Fibroblast of lung (primary cell): ENCODE results near the gene CADM2.

Experiments
- EZH2 ChIP-seq: IDR thresholded peaks from 2 replicates; pipeline ENCODE4 v1.5.1; 2012; ENCODE audit warnings: low read length, control low read depth, mild to moderate bottlenecking; ENCODE audit errors: missing control alignments
- TF ChIP-seq, protein P1 (sequence below), 2 donors: IDR thresholded peaks in 1 of 2; conservative IDR thresholded peaks in 1 of 2; 1 replicate in 1 of 2; 2 replicates in 1 of 2; pipeline ENCODE4 v1.5.1; 2011 to 2012; ENCODE audit warnings: low read length in 2 of 2, control low read depth in 1 of 2, inconsistent platforms in 1 of 2, low read depth in 1 of 2, mild to moderate bottlenecking in 1 of 2

DNA sequence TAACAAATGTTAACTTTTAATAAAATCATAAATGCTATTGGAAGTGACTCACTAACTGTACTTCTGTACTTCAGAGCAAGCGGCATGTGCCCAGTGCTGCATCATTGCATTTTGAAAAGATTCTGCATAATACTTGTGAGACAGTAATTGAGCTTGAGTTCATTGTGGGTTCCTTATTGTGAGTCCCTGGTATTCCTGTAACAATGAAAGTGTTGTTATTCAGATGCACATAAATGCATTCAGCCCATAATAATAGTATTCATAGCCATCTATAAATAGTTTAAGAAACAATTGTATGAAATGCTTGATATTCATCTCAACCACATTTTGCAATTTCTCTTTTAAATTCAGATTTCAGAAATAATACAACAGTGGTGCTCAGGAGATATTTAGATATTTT, 976.4 kb downstream of the CADM2 start:
- TF ChIP-seq, protein P1, sequence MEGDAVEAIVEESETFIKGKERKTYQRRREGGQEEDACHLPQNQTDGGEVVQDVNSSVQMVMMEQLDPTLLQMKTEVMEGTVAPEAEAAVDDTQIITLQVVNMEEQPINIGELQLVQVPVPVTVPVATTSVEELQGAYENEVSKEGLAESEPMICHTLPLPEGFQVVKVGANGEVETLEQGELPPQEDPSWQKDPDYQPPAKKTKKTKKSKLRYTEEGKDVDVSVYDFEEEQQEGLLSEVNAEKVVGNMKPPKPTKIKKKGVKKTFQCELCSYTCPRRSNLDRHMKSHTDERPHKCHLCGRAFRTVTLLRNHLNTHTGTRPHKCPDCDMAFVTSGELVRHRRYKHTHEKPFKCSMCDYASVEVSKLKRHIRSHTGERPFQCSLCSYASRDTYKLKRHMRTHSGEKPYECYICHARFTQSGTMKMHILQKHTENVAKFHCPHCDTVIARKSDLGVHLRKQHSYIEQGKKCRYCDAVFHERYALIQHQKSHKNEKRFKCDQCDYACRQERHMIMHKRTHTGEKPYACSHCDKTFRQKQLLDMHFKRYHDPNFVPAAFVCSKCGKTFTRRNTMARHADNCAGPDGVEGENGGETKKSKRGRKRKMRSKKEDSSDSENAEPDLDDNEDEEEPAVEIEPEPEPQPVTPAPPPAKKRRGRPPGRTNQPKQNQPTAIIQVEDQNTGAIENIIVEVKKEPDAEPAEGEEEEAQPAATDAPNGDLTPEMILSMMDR (conservative IDR thresholded peaks at IDR 0.05 in 1 of 2, IDR thresholded peaks at IDR 0.05 in 1 of 2; ENCODE audit: low read depth in 1 of 2, low read length in 2 of 2), result no peak
- no peak for TF ChIP-seq EZH2
